Gastroesophageal sphincter (tissue), 3 donors: ENCODE data around the gene SPINK9.

ENCODE experiments used
- CTCF ChIP-seq, 4 experiments: fragments of 200-600 bp in 2 of 4; fragments of 450-650 bp in 2 of 4; sonication (generic) in 1 of 4; IDR thresholded peaks; one replicate each; pipeline ENCODE4 v1.5.1; 2017 to 2019; ENCODE audit warnings: antibody characterized with exemption in 4 of 4, mild to moderate bottlenecking in 2 of 4, moderate library complexity in 2 of 4
- EP300 ChIP-seq: sonication (generic); formaldehyde crosslinking; IDR thresholded peaks from one replicate; pipeline ENCODE4 v1.6.1; 2017; ENCODE audit warnings: antibody characterized with exemption, mild to moderate bottlenecking
- POLR2A ChIP-seq, 2 donors: fragments of 450-650 bp; IDR thresholded peaks; one replicate each; pipeline ENCODE4 v1.6.1; 2017; ENCODE audit warnings: antibody characterized with exemption in 2 of 2, mild to moderate bottlenecking in 2 of 2, moderate library complexity in 1 of 2

- TF ChIP-seq CTCF (IDR thresholded peaks at IDR 0.05) (no peak), EP300 (no peak), POLR2A (IDR thresholded peaks at IDR 0.05) (no peak)
Measured at GRCh38 chr5:148385094-148385493, 49.7 kb downstream of the SPINK9 start.
